ENCODE results near the gene BRME1. TPM values are rescaled to one million over a fixed set of nuclear protein-coding genes. Genes with fewer than 3 reads are reported as not detected.

Gene BRME1
- total and polyA plus RNA-seq, 2 of the 13 experiments (the other 11 are each of a cell fraction or from before 2014, with no cell fraction given): 0.74 to 1.5 TPM

DNA sequence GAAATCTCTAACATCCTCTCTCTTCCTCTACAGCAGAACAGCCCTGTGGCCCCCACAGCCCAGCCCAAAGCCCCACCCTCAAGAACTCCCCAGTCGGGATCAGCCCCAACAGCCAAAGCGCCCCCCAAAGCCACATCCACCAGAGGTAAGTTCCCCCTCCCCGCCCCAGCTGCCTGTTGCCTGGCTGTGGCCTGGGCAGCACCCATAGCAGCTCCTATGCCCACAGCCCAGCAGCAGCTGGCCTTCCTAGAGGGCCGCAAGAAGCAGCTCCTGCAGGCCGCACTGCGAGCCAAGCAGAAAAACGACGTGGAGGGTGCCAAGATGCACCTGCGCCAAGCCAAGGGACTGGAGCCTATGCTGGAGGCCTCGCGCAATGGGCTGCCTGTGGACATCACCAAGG lies 14.6 kb upstream of the BRME1 start:
- intact Hi-C loops (cut with micrococcal nuclease; ENCODE audit: unreplicated experiment): no loop called here
- H2AFZ ChIP-seq (ENCODE audit: low read length): no peak overlapping the region
- no peaks in the 10 kb centered on the region for H3K4me1 ChIP-seq (ENCODE audit: insufficient read depth, low read length)
- H3K27me3 ChIP-seq (ENCODE audit: control insufficient read depth in 1 of 2, insufficient read depth in 2 of 2, low read length in 2 of 2): no peaks in the 10 kb centered on the region
- no peak overlapping the region for H3K4me3 ChIP-seq (replicated peaks in 1 of 3; ENCODE audit: insufficient read depth in 1 of 3, low read depth in 2 of 3, low read length in 3 of 3)
- DNase-seq (ENCODE audit: low spot score): no peak
- 98% methylated on average over 9 of the region's 11 CpGs for WGBS (ENCODE audit: low lambda C conversion rate)
- H3K79me2 ChIP-seq (ENCODE audit: insufficient read depth, low read length): no peaks in the 10 kb centered on the region
- H3K36me3 ChIP-seq (replicated peaks in 1 of 2; ENCODE audit: control insufficient read depth in 1 of 2, insufficient read depth in 2 of 2, low read length in 2 of 2): peaks cover 7 to 45% of the 10 kb centered on the region in 2 experiments; a peak in 3 of 5 replicates
- TF ChIP-seq ZNF383 (CRISPR knock-in tag; IDR thresholded peaks at IDR 0.05; ENCODE audit: borderline replicate concordance) (no peak), ZNF598 (CRISPR knock-in tag; IDR thresholded peaks at IDR 0.05; ENCODE audit: borderline replicate concordance) (no peak), ZNF572 (CRISPR knock-in tag; IDR thresholded peaks at IDR 0.05) (no peak), ZNF839 (CRISPR knock-in tag; IDR thresholded peaks at IDR 0.05; ENCODE audit: borderline replicate concordance) (no peak), SNAPC2 (CRISPR knock-in tag; IDR thresholded peaks at IDR 0.05) (no peak), NFATC3 (CRISPR knock-in tag; IDR thresholded peaks at IDR 0.05) (no peak), MLLT10 (CRISPR knock-in tag; IDR thresholded peaks at IDR 0.05) (no peak)
- TF ChIP-seq, protein P1, sequence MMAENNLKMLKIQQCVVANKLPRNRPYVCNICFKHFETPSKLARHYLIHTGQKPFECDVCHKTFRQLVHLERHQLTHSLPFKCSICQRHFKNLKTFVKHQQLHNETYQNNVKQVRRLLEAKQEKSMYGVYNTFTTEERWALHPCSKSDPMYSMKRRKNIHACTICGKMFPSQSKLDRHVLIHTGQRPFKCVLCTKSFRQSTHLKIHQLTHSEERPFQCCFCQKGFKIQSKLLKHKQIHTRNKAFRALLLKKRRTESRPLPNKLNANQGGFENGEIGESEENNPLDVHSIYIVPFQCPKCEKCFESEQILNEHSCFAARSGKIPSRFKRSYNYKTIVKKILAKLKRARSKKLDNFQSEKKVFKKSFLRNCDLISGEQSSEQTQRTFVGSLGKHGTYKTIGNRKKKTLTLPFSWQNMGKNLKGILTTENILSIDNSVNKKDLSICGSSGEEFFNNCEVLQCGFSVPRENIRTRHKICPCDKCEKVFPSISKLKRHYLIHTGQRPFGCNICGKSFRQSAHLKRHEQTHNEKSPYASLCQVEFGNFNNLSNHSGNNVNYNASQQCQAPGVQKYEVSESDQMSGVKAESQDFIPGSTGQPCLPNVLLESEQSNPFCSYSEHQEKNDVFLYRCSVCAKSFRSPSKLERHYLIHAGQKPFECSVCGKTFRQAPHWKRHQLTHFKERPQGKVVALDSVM (CRISPR knock-in tag; IDR thresholded peaks at IDR 0.05): no peak
- TF ChIP-seq, protein P2, sequence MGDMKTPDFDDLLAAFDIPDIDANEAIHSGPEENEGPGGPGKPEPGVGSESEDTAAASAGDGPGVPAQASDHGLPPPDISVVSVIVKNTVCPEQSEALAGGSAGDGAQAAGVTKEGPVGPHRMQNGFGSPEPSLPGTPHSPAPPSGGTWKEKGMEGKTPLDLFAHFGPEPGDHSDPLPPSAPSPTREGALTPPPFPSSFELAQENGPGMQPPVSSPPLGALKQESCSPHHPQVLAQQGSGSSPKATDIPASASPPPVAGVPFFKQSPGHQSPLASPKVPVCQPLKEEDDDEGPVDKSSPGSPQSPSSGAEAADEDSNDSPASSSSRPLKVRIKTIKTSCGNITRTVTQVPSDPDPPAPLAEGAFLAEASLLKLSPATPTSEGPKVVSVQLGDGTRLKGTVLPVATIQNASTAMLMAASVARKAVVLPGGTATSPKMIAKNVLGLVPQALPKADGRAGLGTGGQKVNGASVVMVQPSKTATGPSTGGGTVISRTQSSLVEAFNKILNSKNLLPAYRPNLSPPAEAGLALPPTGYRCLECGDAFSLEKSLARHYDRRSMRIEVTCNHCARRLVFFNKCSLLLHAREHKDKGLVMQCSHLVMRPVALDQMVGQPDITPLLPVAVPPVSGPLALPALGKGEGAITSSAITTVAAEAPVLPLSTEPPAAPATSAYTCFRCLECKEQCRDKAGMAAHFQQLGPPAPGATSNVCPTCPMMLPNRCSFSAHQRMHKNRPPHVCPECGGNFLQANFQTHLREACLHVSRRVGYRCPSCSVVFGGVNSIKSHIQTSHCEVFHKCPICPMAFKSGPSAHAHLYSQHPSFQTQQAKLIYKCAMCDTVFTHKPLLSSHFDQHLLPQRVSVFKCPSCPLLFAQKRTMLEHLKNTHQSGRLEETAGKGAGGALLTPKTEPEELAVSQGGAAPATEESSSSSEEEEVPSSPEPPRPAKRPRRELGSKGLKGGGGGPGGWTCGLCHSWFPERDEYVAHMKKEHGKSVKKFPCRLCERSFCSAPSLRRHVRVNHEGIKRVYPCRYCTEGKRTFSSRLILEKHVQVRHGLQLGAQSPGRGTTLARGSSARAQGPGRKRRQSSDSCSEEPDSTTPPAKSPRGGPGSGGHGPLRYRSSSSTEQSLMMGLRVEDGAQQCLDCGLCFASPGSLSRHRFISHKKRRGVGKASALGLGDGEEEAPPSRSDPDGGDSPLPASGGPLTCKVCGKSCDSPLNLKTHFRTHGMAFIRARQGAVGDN (CRISPR knock-in tag; IDR thresholded peaks at IDR 0.05): 0 out of 2 replicates have a peak, but pooled peaks have one; percentile 10
- peaks cover 5% of the 10 kb centered on the region; the same call in 1 of the 2 replicates for H3K9me3 ChIP-seq (ENCODE audit: low read length)
- FAIRE-seq: no peak
- no TSS peak for BruUV-seq (replicated peaks)
- no peak overlapping the region for H3K27ac ChIP-seq (ENCODE audit: extremely low read length, insufficient read depth, low read length)
- POLR2A ChIA-PET: interaction anchor here (0.9 to 1.1 kb wide), 2 partner anchors 12 to 14 kb away, joined by 3 to 4 read pairs; no protein-coding TSS in a partner anchor
- H4K20me1 ChIP-seq (ENCODE audit: insufficient read depth, low read length): no peaks in the 10 kb centered on the region
- no peak for ATAC-seq
- in situ Hi-C loops (cut with HindIII; ENCODE audit: extremely low pct_ligation_motif_present, low pct_unique_long_range_greater_than_20kb): no loop called here
- H3K9ac ChIP-seq (ENCODE audit: insufficient read depth, low read depth, low read length): no peak overlapping the region
- CTCF ChIA-PET (ENCODE audit: low intra/inter-chr PET ratio, low total read pairs): no interaction called here
- H3K4me2 ChIP-seq (ENCODE audit: low read depth, low read length): no peak overlapping the region
